Midbrain (tissue), 1 donor: ENCODE measurements around the gene ZFAND3.

Source experiments
- DNase-seq: peaks from one replicate; lab custom pipeline; 2025; lab: John Stamatoyannopoulos, UW

The ZFAND3 gene

DNA sequence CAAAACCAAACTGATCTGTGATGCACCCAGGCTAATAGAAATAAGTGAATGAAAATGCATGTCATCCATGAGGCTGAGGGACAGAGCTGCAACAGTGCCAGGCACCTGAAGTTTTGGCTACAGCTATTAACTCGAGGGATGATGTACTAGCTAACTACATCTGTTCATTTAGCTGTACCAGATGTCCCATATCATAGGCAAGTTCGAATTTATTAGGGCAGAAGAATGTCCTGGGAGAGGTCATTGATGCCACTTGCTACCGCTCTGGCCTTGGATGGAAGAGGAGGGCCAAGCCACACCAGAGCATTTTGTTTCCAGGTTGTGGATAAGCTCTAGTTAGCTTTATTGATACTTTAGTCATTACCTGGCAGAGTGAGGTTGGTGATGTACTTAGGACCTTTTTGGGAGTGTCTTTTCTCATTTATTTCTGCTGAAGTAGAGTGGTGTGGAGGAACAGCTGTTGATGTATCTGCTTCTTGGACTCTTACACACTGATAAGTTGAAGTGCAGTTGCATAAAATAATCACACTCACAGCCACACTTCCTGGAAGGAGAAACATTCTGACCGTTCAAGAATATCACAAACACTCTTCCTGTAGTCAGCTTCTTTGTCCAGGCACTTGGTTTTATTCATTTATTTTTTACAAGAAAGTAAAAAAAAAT, 8.2 kb downstream of the ZFAND3 start:
- DNase-seq = no peak

DNA sequence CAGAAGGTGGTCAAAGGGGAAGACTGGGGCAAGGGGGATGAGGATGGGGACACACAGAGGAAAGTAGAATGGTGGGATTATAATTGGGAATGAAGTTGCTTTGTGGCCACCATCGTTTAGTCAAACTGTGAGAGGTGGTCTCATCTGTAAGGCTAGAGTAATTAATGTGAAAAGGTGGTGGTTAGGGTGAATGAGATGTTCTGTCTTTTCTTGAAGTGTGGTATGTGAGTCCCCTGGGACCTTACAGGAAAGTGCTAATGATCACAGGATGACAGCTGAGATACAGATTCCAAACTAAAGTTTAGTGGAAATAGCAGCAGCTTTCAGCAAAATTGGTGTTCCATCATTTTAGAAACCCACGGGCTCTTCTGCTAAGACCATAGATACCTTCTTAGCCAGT, 10.7 kb downstream of the ZFAND3 start:
- no peak for DNase-seq

DNA sequence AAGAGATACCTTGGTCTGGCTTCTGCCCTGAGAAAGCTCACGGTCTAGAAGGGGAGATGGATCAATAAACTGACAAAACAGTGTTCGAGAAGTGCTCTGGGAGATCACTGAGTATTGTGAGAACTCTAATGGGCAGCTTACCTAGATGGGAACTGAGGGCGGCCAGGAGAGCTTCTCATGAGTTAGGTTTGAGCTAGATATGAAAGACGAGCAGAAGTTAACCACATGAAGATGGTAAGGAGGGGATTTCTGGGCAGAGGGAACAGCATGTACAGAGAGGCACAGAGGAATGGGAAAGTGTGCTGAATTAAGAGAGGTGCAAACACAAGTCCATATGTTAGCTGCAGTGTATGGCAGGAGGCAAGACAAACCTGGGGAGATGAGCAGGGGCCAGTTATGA, 11.9 kb downstream of the ZFAND3 start:
- no peak for DNase-seq

DNA sequence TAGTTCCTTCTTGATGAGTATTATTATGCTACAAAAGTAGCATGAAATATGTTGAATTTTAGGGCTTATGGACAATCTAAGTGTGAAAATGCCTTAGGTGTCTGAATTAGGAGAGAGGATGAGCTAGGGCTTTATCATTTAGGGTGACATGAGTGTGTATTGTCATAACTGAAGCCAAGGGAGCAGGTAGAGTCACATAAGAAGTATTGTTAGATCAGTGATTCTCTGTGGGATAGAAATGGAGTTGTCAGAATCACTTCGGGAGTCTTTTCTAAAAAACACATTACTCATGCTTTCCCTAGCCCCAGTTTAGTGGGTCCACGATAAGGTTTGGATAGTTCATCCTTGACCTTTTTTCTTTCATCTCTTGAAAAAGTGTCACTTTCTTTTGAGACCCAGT, 16.4 kb downstream of the ZFAND3 start:
- no peak for DNase-seq

DNA sequence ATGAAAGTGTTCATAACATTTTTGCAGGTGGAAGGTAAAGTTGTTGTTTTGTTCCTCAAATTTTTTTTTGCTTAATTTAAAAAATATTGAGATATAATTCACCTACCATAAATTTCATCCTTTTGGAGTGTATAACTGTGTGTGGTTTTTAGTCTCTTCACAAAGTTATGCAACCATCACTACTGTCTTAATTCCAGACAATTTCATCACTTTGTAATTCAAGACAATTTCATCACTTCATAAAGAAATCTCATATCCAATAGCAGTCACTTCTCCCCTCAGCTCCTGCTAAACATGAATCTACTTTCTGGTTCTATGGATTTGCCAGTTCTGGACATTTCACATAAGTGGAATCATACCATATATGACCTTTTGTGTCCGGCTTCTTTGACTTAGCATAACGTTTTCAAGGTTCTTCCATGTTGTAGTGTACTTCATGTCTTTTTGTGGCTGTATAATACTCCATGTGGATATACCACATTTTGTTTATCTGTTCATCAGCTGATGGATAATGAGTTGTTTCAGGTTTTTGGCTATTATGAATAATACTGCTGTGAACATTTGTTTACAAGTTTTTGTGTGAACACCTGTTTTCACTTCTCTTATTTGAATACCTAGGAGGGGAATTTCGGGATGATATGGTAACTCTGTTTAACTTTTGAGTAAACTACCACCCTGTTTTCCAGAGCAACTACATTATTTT, 18.8 kb downstream of the ZFAND3 start:
- DNase-seq = no peak

DNA sequence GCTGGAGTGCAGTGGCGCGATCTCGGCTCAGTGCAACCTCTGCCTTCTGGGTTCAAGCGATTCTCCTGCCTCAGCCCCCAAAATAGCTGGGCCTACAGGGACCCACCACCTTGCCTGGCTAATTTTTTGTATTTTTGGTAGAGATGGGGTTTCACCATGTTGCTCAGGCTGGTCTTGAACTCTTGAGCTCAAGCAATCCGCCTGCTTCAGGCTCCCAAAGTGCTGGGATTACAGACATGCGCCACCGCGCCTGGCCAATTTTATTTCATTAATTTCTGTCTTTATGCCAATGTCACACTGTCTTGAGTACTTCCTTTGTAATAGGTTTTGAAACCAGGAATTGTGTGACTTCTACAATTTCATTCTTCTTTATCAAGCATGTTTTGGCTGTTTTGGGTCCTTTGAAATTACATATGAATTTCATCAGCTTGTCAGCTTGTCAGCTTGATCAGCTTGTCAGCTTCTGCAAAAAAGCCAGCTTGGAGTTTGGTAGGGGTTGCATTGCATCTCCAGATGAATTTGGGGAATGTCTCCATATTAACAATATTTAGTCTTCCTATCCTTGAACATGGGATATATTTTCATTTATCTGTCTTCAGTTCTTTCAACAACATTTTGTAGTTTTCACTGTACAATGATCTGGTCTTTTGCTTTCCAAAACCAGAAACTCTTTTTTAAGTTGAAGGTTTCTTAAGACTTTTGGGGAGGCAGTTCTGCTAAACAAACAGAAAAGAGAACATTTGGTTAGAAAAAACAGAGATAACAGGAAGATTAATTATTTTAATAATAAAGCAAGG, 20.8 kb downstream of the ZFAND3 start:
- DNase-seq = no peak

DNA sequence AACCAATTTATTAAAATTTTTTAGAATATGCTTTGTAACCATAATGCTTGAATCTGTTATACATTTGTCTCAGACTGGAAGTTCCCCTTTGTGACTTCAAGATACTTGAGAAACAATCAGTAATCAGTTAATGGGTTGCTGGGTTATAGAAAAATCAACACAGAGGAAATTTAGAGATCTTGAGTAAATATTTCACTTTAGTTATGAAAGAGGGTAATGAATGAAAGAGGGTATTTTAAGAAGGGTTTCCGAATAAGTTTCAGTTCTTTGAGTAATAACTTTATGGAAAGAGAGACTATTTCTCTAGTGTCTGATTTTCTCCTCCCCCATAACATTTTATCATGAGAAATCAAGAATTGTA, 21.4 kb downstream of the ZFAND3 start:
- DNase-seq = no peak

DNA sequence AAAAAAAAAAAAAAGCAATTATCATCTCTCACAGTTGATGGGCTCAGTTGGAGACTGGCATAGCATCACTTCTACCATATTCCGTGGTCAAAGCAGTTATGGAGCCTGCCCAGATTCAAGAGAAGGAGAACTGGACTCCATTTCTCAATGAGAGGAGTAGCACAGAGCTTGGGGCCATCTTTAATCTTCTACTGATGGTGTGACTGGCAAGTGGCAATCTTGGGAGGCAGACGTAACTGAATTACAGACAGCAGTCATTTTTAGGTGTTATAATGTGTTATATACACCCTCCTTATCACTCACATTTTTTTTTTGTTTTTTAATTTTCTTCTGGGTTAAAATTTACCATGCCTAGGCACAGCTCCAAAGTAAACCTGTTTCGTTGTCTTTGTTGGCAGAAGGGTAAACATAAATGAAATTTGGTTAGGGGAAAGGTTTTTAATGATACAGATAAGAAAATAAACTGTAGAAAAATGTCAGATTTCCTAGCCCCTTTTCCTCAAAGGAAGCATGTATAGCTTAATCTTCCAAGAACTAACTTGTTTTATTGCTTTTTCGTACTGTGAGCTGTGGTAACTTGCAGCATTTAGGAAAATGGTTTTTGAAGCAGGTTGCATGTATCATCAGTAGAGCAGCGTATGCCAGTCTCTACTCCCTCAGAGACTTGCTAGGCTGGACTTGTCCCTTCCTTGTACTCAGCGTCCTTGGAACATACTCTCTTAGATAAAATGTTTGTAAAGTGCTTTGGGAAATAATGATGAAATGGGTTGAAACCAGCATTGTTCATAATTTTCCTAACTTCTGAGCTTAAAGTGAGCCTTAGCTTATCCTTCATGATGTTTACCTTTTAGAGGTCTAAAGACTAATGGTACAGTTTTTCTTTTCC, 25.7 kb downstream of the ZFAND3 start:
- DNase-seq = no peak

DNA sequence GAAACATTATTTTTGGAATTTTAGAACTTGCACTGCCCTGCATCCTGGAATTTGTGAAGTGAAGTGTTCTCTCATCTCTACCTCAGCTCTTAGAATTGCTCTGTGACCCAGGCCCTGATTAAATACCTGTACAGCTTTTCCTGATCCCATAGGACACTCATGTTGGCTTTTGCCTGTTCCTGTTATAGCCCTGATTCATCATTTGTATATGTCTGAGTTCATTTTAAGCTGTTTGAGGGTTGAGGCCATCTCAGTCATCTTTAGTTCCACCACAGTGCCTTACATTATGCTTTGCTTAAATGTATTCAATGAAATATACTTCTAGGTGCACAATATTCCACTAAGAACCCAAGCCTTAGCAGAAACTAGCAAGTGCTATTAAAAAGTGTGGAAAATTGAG, 26.4 kb downstream of the ZFAND3 start:
- DNase-seq = no peak

DNA sequence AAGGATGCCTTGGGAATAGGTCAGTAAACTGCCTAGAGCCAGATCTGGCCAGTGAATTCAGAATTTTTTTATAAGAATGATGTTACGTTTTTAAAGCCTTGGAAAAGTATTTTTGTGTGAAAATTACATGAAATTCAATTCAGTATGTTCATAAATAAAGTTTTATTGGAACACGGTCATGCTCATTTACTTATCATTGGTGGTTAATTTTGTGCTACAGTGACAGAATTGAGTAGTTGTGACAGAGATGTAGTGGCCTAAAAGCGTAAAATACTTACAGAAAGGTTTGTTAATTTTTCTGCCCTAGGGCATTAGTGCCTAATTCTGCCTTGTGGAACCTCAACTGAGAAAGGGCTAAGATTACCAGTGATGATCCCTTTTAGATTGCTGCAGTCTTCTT, 28.2 kb downstream of the ZFAND3 start:
- no peak for DNase-seq

DNA sequence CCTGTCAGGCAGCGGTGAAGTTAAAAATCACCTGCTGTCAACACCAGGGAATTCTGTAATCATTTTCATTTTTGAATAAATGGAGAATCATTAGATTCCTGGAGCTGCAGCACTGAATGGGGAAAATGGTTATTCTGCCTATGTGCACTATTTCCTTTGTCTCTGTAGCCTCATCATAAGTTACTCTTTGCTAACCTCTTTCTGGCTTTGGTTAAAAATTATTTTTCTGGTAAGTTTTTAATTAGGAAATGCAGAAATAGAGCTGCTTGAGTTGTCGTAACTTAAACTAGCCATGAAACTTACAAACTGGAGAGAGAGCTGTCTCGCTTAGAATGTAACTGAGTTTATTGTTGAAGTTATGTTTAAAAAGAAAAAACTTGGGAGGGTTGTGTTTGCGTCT, 28.8 kb downstream of the ZFAND3 start:
- DNase-seq = no peak

DNA sequence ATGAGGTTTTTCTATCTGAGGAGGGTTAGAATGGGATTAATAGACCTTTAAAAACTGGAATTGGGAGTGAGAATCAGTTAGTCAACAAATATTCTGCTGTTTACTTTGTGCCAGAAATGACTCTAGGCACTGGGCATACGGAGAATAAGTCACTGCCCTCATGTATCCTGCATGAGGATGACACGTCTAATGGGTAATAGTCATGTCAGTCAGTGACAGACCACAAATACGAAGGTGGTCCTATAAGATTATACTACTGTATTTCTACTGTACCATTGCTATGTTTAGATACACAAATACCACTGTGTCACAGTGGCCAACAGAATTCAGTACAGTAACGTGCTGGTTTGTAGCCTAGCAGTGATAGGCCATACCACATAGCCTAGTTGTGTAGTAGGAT, 30.7 kb downstream of the ZFAND3 start:
- DNase-seq = no peak

DNA sequence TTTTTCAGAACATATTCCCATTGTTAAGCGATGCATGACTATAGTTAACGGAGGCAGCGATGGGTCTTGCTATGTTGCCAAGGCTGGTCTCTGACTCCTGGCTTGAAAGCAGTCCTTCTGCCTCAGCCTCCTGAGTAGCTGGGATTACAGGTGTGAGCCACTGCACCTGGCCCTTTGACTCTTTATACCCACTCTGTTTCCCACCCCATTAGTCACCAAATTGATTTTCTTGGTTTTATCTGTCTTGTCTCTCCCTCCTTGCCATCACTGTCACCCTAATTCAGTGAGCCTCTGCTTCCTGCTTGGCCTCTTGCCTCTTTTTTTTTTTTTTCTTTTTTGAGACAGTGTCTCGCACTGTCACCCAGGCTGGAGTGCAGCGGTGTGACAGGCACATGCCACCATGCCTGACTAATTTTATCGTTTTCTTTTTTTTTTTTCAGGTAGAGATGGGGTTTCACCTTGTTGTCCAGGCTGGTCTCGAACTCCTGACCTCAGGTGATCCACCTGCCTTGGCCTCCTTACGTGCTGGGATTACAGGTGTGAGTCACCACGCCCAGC, 31.3 kb downstream of the ZFAND3 start:
- DNase-seq = no peak

DNA sequence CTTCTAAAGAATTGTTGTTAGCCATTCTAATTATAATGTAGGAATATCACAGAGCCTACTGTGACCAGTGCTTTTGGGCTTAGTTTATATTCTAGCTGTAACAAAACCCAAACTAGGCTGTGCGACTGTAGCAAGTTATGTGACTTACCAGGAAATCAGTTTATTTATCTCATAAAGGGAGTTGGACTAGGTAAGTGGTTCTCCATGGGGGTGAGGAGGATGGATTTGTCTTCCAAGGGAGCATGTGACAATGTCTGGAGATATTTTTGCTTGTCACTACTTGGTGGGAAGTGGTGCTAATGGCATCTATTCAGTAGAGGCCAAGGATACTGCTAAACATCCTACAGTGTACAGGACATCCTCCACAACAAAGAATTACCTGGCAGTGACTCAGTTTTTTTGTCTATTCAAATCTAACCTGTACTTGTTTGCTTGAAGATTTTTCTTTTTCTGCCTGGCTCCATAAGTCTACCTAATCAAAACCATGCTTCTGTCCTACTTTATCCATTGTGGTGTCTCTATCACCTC, 32.5 kb downstream of the ZFAND3 start:
- DNase-seq = no peak

DNA sequence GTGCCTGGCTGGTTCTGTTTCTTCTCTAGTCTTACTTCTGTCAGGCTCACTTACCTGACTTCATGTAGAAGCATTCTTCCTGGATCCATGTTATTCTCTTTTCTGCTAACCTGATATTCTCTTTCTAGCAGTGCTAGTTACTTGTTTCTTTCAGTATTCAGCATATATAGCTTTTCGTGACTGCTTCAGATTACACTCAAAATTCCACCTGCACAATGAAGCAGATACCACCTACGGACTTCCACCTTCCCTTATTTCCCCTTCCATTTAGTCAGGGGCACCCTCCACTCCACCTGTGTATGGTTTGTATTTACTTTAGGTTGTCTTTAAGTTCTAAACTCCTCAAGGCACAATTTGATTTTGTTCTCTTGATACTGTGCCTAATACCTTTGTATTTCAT, 36.8 kb downstream of the ZFAND3 start:
- no peak for DNase-seq

DNA sequence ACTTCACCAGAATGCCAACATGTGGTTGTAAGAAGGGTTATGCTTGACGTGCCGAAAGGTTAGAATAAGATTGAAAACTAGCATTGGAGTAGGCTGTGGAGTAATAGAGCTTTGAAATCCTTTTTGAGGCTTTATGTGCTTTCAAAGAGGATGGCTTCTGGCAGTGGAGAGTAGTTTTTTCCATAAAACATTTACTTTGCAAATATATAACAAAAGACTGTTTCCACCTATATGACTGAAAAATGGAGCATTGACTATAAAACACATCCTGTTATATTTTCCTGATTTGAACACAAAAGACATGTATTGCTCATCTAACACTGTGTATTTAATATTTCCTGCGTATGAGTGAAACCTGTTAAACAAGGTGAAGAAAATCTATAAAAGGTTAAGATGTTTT, 38.8 kb downstream of the ZFAND3 start:
- no peak for DNase-seq

DNA sequence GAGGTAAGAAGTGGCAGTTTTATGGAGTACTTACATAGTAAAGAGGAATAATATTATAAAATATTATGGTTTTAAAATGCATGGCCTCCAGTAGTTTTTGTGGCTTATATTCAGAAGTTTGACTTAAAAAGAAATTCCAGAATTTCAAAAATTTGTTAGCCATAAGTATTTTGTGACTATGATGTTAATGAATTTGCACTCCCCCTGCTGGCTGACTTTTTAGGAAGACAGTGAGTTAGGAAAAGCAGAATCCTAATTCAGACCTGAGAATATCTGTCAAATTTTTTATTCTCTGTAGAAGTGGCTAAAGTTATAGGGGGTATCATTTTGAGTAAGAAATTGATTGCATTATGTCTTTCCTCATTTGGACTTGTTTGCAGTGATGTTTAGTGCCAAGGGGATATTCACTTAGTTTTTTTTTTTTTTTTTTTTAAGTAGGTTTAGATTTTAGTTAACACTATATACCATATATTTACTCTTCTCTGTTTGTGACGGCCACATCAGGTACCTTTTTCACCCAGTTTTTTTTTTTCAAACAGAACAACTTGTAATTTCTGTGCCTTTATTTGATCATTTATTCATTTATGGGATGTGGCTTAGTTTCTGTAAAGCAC, 40.8 kb downstream of the ZFAND3 start:
- peak; percentile 25 for DNase-seq

DNA sequence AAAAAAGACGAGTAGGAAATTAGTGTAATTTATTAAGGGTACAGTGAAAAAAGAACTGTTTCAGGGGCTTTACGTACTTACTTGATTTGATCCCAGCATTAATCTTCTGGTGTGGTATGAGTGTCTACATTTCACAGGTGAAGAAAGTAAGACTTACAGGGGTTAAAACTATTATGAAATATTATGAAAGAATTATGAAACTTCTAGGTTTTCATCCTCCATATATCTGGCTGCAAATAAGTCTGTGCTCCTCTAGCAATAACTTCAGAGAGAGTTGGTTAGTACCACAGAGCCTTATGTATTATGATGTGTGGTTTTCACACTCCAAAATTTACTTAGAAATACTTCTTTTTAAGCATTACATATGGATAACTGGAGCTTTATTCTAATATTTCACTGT, 41.9 kb downstream of the ZFAND3 start:
- DNase-seq = no peak

DNA sequence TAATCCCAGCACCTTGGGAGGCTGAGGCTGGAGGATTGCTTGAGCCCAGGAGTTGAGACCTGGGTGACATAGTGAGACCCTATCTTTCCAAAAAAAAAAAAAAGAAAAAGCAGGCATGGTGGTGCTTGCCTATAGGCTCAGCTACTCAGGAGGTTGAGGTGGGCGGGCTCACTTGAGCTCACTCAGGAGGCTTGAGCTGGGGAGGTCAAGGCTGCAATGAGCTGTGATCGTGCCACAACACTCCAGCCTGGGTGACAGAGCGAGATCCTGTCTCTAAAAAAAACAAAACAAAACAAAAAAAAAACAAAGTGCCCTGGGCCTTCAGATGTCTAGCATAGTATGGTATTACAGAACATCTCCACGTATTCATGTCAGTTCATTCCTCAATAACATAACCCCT, 42.9 kb downstream of the ZFAND3 start:
- no peak for DNase-seq

DNA sequence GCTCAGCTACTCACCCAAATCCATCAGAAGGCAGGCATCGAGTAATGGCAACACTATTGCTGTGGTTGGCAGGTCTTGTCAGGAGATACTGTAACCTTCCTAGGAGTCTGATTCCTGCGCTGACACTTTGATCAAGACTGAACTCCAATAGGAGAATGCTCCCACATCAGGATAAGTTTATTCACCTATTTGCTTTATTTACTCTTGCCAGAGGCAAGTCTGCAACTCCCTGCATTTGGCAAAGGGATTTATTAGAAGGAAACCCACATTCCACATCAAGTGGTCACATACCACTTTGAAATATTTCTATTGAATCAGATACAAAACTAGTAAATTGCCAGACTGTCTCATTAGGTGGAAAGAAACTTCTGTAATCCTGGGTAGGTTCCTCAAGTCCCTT, 43.5 kb downstream of the ZFAND3 start:
- no peak for DNase-seq

DNA sequence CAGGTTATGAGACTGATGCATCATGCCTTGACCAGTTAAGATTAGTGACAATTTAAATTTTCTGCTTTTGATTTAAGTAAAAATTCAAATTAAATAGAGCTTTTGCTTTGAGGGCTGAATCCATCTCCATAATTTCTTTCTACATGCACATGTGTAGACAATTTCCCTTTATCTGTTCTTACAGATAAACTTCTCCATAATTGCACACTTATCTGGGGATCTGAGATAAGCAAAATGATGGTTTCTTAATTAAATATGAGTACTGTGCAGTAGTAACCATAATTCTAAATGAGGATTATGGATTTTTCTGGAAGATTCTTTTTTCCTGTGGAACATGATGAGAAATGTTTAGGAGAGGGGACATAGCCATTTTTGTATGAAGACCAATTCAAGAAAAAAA, 44.7 kb downstream of the ZFAND3 start:
- no peak for DNase-seq
